MCF 10A (cell line): Measurements from ENCODE around the gene CATSPERE. TPM values are rescaled to one million over a fixed set of nuclear protein-coding genes. Genes with fewer than 3 reads are reported as not detected.

ENCODE experiments used
- BruUV-seq: library from RNA; stranded (reverse); fragments of 400-500 nt; replicated peaks from 2 replicates; lab custom pipeline; 2021; lab: Mats Ljungman, UMichigan
- CTCF ChIA-PET: fragments of 300-600 bp; sonication (Branson Sonifier 250); formaldehyde crosslinking; extraction: SDS; loops from one replicate; lab custom pipeline; 2021; ENCODE audit warnings: antibody characterized with exemption, inconsistent platforms; lab: Yijun Ruan, JAX
- POLR2A ChIA-PET: fragments of 300-600, 350-650 bp; sonication (Branson Sonifier 250); formaldehyde crosslinking; extraction: SDS; loops from one replicate; lab custom pipeline; 2020; ENCODE audit warnings: antibody characterized with exemption, inconsistent platforms; lab: Yijun Ruan, JAX
- DNase-seq: peaks from one replicate; pipeline ENCODE4 v3.0.0-alpha.2; 2018; ENCODE audit not compliant: unreplicated experiment
- H3K27ac Mint-ChIP-seq: one replicate; pipeline ENCODE4 v1.8.0; 2022; ENCODE audit warnings: mild to moderate bottlenecking, low read depth, mixed read lengths; ENCODE audit not compliant: unreplicated experiment
- H3K27me3 Mint-ChIP-seq: one replicate; pipeline ENCODE4 v1.8.0; 2022; ENCODE audit warnings: mixed read lengths; ENCODE audit not compliant: insufficient read depth, unreplicated experiment
- H3K36me3 Mint-ChIP-seq: one replicate; pipeline ENCODE4 v1.8.0; 2022; ENCODE audit warnings: mild to moderate bottlenecking, moderate library complexity, mixed read lengths; ENCODE audit not compliant: insufficient read depth, unreplicated experiment
- H3K4me1 Mint-ChIP-seq: one replicate; pipeline ENCODE4 v1.8.0; 2022; ENCODE audit warnings: mixed read lengths; ENCODE audit not compliant: insufficient read depth, unreplicated experiment
- H3K4me3 Mint-ChIP-seq: one replicate; pipeline ENCODE4 v1.8.0; 2022; ENCODE audit warnings: mild to moderate bottlenecking, moderate library complexity, mixed read lengths; ENCODE audit not compliant: unreplicated experiment
- H3K9me3 Mint-ChIP-seq: one replicate; pipeline ENCODE4 v1.8.0; 2022; ENCODE audit warnings: mixed read lengths; ENCODE audit not compliant: unreplicated experiment
- CTCF ChIP-seq: fragments of 200-600 bp; IDR thresholded peaks from one replicate; pipeline ENCODE4 v1.8.0; 2022; ENCODE audit warnings: antibody characterized with exemption, mild to moderate bottlenecking; ENCODE audit not compliant: unreplicated experiment
- intact Hi-C: fragments of 100-400 bp; cut with micrococcal nuclease; formaldehyde crosslinking; loops from 2 replicates; pipeline ENCODE4 v1.14.1; 2022
- total RNA-seq: library from RNA; stranded (reverse); gene quantifications from 2 replicates; pipeline ENCODE4 v1.2.3, GENCODE V29; 2022

Gene CATSPERE
- total RNA-seq, 1 experiment from 2014 or later, result 2.1 TPM

DNA sequence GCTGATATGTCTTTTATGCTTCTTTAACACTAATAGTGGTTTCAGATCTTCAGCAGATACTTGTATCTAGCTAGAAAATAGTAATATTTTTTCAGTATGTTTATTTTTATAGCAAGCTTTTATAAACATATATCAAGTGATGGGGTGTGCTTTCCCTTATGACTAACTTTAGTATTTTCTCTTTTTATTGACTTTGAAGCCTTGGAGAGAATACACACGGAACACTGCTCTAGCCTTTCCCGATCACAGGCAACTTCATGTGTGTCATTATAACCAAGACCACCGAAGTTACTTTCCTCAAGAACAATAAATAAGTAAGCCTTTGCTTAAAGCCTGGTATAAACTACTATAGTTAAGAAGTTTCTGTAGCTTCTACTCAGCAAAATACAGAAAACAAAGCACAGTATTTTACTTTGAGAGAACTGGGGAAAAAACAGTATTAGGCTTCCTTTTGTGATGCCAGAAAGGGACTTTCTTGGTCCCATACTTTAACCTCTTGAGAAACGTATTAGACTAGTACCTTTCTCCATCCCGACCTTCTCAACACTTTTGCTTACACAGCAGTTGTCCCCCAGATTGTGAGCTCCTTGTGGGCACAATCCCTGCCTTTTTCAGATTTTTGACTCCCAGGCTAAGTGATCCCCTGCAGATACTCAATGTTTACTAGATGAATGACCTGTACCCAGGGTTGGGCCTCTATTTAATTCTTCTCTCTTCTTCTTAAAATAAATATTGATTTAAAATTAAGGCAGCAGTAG, 12.6 kb upstream of the CATSPERE start:
- Mint-ChIP-seq H3K4me3 (peak overlapping the region; percentile 70), H3K4me1 (peaks cover 60% of the 10 kb centered on the region), H3K27ac (peak overlapping the region; percentile 69), H3K36me3 (peaks cover 10% of the 10 kb centered on the region), H3K27me3 (no peaks in the 10 kb centered on the region), H3K9me3 (no peaks in the 10 kb centered on the region)
- POLR2A ChIA-PET, result interaction anchor here (0.6 to 8.1 kb wide), 17 partner anchors 10 to 1192 kb away, joined by 3 to 61 read pairs (median 5); partner anchors contain the start of genes COX20, HNRNPU and SDCCAG8
- intact Hi-C loops, result no loop called here
- no peak for DNase-seq
- no TSS peak for BruUV-seq
- CTCF ChIA-PET, result interaction anchor here (0.6 to 3.1 kb wide), 9 partner anchors 24 to 348 kb away, joined by 3 to 10 read pairs (median 5); no protein-coding TSS in a partner anchor
- TF ChIP-seq CTCF, result no peak

- H3K4me1 Mint-ChIP-seq, result peaks cover 54% of the 10 kb centered on the region
- no peaks in the 10 kb centered on the region for H3K9me3 Mint-ChIP-seq
- ChIA-PET POLR2A (interaction anchor here (0.6 to 8.1 kb wide), 38 partner anchors 8 to 602 kb away, joined by 3 to 61 read pairs (median 4); partner anchors contain the start of genes COX20 and HNRNPU), CTCF (interaction anchor here (0.5 to 3.1 kb wide), 12 partner anchors 11 to 522 kb away, joined by 3 to 12 read pairs (median 4); no protein-coding TSS in a partner anchor)
- peak overlapping the region; percentile 70 for H3K4me3 Mint-ChIP-seq
- intact Hi-C loops, result loop anchor here (2.0 to 10.0 kb wide), 5 partner anchors 98 to 522 kb away; partner anchors contain the start of gene COX20
- peak overlapping the region; percentile 69 for H3K27ac Mint-ChIP-seq
- peaks cover 5% of the 10 kb centered on the region for H3K36me3 Mint-ChIP-seq
- DNase-seq, result no peak
- BruUV-seq, result no TSS peak
- TF ChIP-seq CTCF, result no peak
- no peaks in the 10 kb centered on the region for H3K27me3 Mint-ChIP-seq
These were observed 11.1 kb upstream of the CATSPERE start for GRCh38 chr1:244449936-244450508.

GRCh38 chr1:244450597-244451538, 10.2 kb upstream of the CATSPERE start:
- peak; percentile 77 for DNase-seq
- Mint-ChIP-seq H3K36me3 (peaks cover 5% of the 10 kb centered on the region), H3K9me3 (no peaks in the 10 kb centered on the region), H3K4me3 (peak overlapping the region; percentile 70), H3K27me3 (no peaks in the 10 kb centered on the region), H3K27ac (peak overlapping the region; percentile 69), H3K4me1 (peaks cover 46% of the 10 kb centered on the region)
- BruUV-seq, result no TSS peak
- CTCF ChIA-PET, result interaction anchor here (0.5 to 3.1 kb wide), 16 partner anchors 9 to 903 kb away, joined by 3 to 12 read pairs (median 4); no protein-coding TSS in a partner anchor
- POLR2A ChIA-PET, result interaction anchor here (0.6 to 8.1 kb wide), 47 partner anchors 8 to 1196 kb away, joined by 3 to 61 read pairs (median 4); partner anchors contain the start of genes COX20, HNRNPU and ZBTB18
- no peak for TF ChIP-seq CTCF
- intact Hi-C loops, result loop anchor here (1.0 to 10.0 kb wide), 6 partner anchors 99 to 521 kb away; partner anchors contain the start of gene COX20
